Renal cortex interstitium (tissue), 11 donors: ENCODE results near the gene ORM2. TPM values are rescaled to one million over a fixed set of nuclear protein-coding genes. Genes with fewer than 3 reads are reported as not detected.
A peak's percentile ranks its signal among the peaks of the same experiment; 100 is the strongest.

Source experiments
- DNase-seq, 11 donors: peaks; one replicate each; pipeline ENCODE4 v3.0.0-alpha.2; 2013; ENCODE audit warnings: low read depth in 9 of 11, low spot score in 4 of 11; ENCODE audit errors: extremely low read depth in 1 of 11
- polyA plus RNA-seq, 3 donors: library from polyadenylated mRNA; unstranded; fragments of 120-200 nt; gene quantifications; one replicate each; pipeline ENCODE4 v1.2.1, GENCODE V29; 2013; ENCODE audit not compliant: insufficient read length in 3 of 3

The ORM2 gene
- polyA plus RNA-seq, 3 donors, result not detected

DNA sequence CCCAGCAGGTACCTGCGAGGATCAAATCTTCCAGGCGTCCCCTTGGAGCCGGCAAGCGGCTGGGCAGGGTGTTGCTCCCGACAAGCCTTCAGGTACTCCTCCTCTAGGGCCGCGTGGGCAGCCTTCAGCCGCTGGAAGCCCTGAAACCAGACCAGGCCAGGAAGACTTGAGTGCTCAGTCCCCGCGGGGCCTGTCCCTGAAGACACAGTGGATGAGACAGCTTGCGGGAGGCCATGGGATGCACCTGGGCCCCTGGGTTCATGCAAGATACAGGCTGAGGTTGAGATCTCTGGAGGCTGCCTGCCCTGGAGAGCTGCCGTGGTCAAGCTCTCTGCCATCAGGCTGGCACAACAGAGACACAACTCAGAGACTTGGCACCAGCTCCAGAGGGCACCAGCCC is 32.7 kb downstream of the ORM2 start:
- DNase-seq, result no peak

DNA sequence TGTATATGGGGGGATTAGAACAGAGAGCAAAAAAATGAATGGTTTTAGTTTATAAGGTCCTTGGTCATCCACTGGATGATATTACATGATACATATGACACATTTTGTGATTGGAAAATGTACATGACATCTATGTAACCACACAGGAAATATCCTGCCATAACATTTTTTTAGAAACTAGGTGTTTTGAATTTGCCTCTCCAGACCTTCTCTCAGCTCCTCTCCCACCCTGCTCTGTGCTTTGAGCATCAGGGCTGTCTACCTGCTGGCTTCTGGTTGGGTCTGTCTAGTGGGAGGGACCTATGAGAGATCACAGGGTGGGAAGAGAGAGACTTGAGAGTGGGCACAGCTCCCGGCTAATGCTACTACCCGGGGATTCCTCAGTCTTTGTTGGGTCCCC is 33.8 kb downstream of the ORM2 start:
- DNase-seq, result no peak

DNA sequence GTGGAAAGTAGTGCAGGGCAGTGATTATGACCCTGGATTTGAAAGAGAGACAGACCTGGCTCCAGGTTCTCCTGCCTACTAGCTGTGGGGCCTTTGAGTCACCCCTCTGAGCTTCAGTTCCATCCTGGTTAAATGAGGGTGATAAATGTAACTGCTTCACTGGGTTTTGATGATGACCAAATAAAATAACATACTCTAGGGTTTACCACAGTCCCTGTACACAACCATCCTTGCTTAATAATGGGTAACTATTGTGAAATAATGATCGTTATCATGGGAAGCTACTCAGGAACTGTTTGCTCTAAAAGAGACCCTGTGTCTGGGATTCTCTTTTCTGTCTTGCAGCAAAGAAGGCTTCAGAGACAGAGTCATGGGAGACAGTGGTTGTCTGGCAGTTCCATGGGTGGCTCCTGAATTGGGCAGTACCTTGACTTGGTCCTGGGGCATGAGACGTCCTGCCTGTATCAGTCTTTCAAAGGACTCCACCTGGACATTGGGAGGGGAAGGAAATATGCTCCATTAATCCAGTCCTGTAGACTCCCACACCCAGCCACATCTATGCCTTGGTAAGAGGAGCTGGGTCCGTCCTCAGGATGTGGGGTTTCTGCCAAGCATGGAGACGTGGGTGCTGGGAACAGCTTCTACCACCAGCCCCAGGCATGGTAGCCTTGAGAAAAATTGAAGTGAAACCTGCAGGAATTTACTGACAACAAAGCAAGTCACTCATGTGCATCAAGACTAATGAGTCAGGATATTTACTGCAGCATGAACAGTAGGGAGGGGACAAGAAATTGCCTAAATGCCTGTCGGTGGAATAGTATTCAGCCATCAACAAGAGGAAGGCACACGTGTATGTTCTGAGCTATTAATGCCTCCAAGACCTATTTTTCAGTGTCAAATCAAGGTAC is 34.7 kb downstream of the ORM2 start:
- DNase-seq, result no peak

DNA sequence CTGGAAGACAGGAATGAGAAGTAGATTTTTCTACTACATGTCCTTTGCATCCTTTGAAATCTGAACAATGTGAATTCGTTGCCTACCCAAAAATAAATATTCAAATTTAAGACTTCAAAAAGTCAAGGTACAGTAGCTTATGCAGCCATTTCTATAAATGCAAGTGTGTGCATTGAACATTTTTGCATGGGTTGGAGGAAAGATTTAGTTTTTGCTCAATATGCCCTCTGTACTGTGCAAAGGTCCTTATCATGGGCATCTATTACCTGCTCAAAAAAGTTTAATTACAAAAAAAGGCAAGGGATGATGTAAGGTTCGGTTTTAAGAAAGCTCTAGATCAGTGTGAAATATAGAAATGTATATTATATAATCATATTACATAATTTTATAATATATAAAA is 35.5 kb downstream of the ORM2 start:
- DNase-seq, result no peak

DNA sequence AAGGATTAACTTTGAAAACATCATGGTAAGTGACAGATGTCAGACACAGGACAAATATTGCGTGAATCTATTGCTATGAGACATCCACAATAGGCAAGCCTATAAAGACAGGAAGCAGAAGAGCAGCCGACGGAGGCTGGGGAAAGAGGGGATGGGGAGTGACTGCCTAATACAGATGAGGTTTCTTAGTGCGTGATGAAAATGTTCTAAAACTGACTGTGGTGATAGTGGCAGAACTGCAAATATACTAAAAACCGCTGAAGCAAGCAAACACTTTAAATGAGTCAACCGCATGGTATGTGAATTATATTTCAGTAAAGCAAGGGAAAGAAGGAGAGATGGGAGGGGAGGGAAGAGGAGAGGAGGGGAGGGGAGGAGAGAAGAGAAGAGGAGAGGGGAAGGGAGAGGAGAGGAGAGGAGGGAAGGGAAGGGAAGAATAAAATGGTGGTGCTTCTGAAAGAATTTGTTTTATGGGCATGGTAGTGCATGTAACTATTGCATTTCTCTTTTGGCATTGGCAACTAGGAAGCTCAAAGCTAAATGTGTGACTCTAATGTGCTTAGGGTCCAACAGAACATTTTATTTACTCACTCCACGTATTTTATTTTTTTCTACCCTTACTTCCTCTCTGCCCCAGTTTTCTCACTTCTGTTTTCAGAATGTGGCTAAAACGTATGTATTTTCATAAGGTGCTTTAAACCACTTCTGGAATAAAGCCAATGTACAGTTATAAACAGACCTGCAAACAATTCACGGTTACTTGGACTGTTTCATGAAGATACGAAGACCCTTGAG is 36.9 kb downstream of the ORM2 start:
- DNase-seq, result no peak

DNA sequence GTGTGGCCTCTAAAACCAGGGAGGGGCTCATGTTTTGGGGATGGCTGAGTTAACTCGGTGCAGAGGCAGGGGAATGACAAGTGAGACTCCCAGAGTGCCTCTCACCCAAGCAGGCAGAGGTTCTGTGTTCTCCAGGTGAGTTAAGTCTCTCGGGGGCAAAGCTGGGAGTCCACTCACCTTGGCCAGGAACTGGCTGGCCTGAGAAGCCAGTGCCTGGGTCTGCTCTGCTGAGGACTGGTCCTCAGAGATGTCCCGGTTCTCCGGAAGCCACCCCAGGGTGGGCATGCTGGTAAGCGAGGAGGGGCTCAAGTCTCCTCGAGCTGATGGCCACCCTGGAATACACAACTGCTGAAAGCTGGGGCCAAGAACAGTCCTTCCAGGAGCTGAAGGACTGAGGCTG is 37.7 kb downstream of the ORM2 start:
- DNase-seq, result no peak

DNA sequence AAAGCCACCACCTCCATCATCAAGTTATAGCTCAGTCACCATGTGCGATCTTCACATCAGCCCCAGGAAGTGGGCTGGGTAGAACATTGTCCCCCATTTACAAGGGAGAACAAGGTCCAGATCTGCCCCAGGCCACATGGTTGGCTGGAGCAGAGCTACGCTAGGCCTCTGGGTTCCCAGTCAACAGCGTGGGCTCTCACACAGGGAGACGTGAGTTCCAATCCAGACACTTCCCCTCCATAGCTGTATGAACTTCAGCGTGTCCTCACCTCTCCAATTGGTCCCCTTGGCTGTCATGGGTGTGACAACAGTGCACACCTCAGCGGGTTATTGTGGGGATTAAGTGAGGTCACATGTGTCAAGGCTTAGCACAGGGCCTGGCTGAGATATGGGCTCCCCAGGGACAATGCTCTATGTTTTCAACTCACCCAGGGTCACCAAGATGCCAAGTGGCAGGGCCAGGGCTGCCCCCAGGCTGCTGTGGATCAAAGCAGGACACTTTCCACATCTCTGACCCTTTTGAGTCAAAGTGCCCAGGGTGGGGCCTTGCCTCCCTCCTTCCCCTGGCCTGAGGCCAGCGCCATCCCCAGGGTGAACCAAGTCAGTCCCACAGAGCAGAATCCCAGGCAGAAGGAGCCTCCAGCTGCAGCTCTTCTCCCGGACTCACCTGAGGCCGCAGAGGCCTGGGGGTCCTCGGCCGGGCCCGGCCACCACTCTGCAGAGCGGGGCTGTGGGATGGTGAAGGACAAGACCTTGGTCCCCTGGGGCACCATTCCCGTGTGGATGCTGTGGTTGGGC is 38.3 kb downstream of the ORM2 start:
- DNase-seq, result no peak

DNA sequence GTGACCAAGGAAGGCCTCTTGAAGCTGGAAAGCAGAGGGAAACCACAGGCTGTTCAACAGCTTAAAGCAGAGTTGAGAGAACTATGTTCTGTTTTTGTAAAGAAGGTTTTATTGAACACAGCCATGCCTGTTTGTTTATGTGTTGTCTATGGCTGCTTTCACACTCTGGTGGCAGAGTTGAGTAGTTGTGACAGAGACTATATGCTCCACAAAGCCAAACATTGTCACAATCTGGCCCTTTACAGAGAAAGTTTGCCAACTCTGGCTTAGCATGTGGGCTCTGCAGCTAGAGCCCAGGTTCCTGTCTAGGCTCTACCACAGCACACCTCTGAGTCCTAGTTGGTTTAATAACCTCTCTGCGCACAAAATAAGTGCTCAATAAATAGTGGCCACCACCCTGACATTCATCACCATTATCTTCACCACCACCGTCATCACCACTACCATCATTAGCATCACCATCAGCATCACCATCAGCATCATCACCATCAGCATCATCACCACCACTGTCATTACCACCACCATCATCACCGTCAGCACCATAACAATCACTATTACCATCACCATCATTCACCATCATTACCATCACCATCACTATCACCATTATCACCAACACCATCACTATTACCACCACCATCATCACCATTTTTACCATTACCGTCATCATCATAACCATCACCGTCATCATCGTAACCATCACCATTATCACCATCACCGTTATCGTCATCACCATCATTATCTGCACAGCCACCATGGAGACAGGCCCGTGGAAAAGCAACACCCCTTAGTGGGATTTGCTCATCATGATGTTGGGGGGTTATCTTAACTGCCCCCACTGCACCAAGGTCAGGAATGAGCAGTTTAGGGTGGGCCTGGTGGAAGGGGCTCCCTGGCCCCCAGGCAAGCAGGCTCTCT is 39.8 kb downstream of the ORM2 start:
- no peak for DNase-seq

DNA sequence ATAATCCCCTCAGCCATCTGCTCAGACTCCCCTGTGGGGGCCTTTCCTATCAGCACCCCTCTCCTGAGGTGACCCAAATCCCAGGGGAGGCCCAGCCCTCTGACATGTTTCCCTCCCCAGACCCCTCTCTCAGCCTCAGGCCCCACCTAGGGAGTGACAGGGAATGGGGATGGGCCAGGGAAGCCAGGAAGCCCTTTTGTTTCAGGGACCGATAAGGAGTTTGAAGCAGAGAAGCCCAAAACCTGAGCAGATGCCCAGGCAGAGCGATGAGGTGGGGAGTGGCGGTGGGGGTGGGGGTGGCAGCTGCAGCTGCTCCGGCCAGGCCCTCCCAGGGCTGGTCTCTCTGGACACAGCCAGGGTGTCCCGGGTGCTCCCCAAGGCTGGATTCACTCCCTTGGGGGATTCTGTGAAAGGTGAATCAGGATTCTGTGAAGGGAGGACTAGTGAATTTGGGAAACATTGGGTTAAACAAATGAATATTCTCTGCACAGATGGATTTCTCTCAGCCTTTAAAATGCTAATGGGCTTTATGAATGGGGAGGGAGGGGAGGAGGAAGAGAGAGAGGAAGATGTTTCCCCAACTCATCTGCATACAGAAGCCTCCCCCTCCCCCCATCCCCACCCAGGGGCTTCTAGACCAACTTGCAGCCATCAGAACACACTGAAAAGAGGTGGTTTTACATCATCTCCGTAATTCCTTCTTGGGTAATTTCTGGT is 40.7 kb downstream of the ORM2 start:
- DNase-seq, result no peak

DNA sequence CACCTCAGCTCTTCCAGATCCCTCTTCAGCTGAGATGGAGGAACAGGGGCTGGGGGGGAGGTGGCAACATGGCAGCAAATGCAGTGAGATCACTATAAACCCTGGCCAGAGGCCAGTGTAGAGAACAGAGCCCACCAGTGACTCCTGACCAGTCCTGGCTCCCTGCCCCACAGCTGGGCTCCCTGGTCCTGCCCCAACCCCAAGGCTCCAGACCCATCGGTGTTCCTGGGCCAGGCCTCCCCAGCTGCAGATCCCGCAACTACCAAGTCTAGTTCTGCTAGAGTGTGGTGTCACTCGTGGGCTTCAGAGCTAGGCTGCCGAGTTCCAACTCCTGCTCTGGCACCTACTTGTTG is 41.3 kb downstream of the ORM2 start:
- no peak for DNase-seq

DNA sequence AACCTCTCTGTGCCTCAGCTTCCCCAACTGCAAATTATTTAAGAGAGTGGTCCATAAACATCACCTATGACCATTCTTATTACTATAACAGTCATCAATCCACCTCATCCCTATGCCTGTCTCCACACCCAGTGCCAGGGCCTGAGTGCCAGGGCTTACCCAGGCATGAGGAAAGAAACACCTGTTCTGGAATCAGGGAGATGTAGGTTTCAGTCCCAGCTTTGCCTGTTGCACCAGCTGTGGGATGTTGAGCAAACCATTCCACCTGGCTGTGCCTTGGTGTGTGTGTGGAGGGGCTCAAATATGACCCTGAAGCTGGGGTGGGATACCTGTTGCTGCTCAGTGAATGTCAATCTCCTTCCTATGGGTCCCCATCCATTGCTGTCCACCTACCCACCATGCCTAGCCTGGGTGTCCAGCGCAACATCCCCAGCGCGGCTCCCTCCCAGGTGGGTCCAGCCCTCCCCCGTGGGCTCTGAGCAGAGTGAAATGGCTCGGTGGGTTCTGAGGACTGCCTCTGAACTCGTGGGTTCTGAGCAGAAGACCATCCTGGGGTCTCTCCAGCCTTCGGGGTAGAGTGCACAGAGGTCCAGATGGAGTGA is 41.8 kb downstream of the ORM2 start:
- no peak for DNase-seq

DNA sequence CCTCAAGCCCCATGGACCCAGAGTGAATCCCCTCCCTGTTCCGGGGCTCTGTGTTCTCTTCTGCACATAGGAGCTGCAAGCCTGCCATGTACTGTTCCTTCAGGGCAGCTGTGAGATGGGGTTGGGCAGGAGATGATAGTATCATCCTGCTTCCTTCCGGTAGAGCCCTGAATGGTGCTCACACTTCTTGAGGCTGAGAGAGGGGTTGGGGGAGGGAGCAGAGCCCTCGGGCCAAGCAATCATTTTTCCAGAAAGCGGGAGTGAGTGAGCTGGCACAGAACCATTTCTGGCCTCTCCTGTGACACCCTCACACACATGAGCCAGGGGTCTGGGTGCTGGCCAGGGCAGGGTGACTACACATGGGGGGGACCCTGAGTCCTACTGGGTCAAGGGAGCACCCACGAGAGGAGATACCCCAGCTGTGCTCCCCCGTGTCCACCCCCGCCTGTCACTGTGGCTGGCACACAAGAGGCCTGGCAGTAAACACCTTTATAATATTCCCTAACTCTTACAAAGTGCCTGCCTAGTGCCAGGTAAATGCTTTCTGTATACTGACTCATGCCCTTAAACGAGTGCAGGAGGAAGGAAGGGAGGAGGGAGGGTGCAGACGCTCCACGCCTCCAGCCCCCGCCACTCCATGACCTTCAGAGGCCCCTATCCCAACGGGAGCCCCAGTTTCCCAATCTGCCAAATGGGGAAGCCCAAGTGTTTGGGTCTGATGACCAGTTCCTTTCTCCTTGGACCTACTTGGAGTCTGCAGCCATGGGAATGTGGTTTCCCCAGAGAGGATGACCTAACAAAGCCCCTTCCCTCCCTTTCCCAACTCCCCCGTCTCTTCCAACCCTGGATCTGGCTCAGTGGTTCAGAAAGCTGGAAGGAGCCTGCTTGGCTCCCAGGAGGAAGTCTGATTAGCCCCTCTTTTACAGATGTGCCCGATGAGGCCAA is 42.6 kb downstream of the ORM2 start:
- DNase-seq, result peak in 1 of 11 donors; percentile 39

DNA sequence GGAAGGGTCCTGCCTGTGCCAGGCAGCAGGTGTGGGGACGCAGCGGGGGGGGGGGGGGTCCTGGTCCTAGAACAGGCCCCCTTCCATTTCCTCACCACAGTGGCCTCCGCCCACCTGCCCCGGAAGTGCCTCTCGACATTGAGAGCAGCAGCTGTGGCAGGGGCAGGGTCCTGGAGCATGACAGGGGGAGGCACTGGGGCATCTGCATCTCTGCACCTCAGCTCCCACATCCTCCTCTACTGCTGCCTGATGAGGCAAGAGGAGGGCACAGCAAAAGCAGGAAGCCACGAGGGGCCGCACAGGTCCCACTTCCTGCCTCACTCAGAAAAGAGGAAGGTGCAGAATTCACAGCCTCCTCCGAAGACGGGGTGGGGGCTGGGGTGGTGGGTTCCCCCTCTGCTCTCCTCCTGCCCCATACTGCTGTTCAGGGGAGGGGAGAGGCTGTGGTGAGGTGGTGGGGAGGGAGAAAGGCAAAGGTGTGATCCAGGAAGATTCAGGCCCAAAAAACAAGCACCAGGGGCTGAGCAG is 43.3 kb downstream of the ORM2 start:
- no peak for DNase-seq

DNA sequence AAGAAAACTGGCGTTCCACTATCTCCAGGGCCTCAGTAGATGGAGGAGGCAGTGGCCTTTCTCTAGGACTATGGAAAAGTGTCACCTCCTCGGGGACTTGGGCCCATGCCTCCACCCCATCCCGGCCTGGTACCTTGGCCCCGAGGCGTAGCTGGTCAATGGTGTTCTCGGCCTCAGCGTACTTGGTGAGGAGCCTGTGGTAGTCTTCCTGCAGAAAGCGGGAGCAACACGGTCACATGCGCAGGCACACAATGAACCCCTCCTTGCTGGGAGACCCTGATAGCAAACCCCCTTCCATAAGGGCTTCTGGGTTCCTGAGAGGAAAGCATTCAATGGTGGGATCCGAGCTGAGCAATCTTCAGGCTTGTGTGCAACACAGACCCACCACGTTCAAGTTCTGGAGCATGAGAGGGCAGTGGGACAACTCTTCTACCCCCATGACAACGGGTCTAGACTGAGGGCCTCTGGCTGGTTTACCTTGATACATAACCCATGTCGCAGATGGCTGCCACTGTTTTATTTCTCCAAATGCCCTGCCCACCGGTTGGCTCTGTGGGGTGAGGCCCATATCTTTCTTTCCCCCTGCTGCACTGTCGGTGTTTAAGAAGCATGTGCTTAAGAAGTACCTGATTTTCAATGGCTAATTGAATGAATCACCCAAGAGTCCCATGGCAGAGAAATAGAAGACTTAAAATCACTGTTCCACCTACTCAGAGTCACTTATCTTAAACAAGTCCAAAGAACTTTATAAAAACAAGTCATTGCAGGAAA is 44.5 kb downstream of the ORM2 start:
- DNase-seq, result no peak

DNA sequence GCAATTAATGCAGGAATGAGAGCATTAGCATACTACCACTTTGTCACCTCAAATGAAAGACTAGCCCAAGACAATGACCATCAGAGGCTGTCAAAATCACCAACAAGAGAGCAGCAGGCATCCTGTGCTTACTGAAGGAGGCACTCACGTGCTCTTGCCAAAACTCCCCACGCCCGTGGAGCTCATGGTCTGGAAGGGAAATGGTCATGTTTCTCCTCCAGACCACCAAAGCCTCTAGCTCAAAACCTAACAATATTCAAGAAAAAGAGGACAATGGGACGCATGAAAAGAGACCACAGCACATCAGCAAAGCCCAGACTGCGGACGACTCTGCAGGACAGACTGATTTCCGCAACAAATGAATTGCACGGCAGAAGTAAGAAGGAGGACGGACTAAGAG is 45.3 kb downstream of the ORM2 start:
- no peak for DNase-seq
